Activated CD4-positive, alpha-beta memory T cell treated with anti-CD3 and anti-CD28 coated beads for 36 hours (primary cell): ENCODE measurements around the gene UBXN6. TPM values are rescaled to one million over a fixed set of nuclear protein-coding genes. Genes with fewer than 3 reads are reported as not detected.

Experiments used
- CTCF ChIA-PET: fragments of 350-600 bp; sonication (Branson Sonifier 250); formaldehyde crosslinking; loops from one replicate; lab custom pipeline; 2021; ENCODE audit warnings: antibody characterized with exemption, inconsistent platforms; lab: Charles Lee
- POLR2A ChIA-PET: fragments of 350-600 bp; sonication (Branson Sonifier 250); formaldehyde crosslinking; loops from one replicate; lab custom pipeline; 2021; ENCODE audit warnings: antibody characterized with exemption; lab: Charles Lee
- DNase-seq: peaks from one replicate; pipeline ENCODE4 v3.0.0-alpha.2; 2020
- H3K27ac Mint-ChIP-seq: one replicate; pipeline ENCODE4 v1.8.0; 2021; ENCODE audit warnings: mixed read lengths
- H3K27me3 Mint-ChIP-seq: one replicate; pipeline ENCODE4 v1.8.0; 2021; ENCODE audit warnings: mixed read lengths
- H3K36me3 Mint-ChIP-seq: one replicate; pipeline ENCODE4 v1.8.0; 2021; ENCODE audit warnings: mixed read lengths
- H3K4me1 Mint-ChIP-seq: one replicate; pipeline ENCODE4 v1.8.0; 2021; ENCODE audit warnings: low read depth, mixed read lengths
- H3K4me3 Mint-ChIP-seq: one replicate; pipeline ENCODE4 v1.8.0; 2021; ENCODE audit warnings: mild to moderate bottlenecking, mixed read lengths
- H3K9me3 Mint-ChIP-seq: one replicate; pipeline ENCODE4 v1.8.0; 2021; ENCODE audit warnings: mixed read lengths
- intact Hi-C: fragments of 100-400 bp; cut with micrococcal nuclease; formaldehyde crosslinking; loops from one replicate; pipeline ENCODE4 v1.15.1; 2023
- total RNA-seq, 2 experiments: library from RNA; stranded (reverse); gene quantifications; one replicate each; pipeline ENCODE4 v1.2.3, GENCODE V29; 2021

UBXN6 gene
- total RNA-seq, 2 experiments from 2014 or later: 36.2 to 37.1 TPM

DNA sequence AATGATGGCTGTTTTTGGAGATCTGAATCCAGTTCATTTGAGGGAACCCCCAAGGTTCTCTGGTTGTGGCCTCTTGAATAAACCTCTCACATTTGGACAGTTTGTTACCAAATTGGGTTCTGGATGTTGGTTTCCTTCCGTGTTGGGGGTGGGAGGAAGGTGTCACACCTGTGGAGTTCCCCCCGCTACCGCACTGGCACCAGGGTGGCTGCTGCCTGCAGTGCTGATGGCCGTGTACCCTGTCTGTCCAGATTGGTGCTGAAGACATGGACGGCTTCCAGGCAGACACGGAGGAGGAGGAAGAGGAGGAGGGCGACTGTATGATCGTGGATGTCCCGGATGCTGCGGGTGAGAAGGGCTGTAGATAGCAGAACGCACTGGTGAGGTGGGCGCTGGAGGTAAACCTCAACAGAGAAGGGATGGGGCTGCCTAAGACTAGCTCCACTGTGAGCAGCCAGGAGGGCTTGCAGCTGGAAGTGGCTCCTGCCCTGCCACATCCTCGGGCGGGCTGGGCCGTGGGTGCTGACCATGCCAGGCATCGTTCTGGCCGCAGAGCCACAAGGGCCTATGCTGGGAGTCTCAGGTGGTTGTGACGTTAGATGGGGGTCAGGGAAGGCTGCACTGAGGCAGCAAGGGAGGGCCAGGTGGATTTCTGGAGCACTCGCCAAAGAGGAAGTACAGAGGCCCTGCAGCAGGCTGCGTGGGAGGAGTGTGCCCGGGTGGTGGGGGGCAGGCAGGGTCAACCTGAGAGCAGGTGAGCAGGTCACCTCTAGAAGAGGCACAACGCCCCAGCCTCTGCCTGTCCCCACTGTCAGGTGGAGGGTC is 15.4 kb downstream of the UBXN6 start:
- ChIA-PET CTCF (no interaction called here), POLR2A (no interaction called here)
- H3K27me3 Mint-ChIP-seq: no peaks in the 10 kb centered on the region
- H3K9me3 Mint-ChIP-seq: no peaks in the 10 kb centered on the region
- H3K27ac Mint-ChIP-seq: peak overlapping the region; percentile 33
- no peak for DNase-seq
- no peak overlapping the region for H3K4me3 Mint-ChIP-seq
- H3K4me1 Mint-ChIP-seq: peaks cover 6% of the 10 kb centered on the region
- intact Hi-C loops: no loop called here
- H3K36me3 Mint-ChIP-seq: peaks cover 24% of the 10 kb centered on the region

DNA sequence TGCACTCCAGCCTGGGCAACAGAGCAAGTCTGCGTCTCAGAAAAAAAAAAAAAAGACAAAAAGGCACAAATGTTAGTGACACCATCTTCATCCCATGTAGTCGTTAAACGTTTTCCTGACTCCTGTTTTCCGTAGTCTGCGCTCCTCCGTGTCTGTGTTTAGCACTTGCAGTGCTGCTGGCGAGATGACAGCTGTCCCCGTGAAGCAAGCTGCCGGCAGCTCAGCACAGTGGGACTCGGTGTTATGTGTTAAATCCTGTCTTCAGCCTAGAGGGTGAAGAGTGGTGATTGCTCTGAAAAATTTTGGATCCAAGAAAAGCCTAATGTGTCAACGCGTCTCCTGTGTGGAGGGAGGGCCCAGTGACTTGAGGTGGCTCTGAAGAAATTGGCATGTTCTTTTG is 18.4 kb downstream of the UBXN6 start:
- intact Hi-C loops: no loop called here
- ChIA-PET CTCF (interaction anchor here (0.7 kb wide), 1 partner anchor 85 kb away, joined by 3 read pairs; no protein-coding TSS in a partner anchor), POLR2A (interaction anchor here (0.9 kb wide), 1 partner anchor 32 kb away, joined by 6 read pairs; no protein-coding TSS in a partner anchor)
- peaks cover 6% of the 10 kb centered on the region for H3K4me1 Mint-ChIP-seq
- H3K27ac Mint-ChIP-seq: no peak overlapping the region
- peaks cover 30% of the 10 kb centered on the region for H3K36me3 Mint-ChIP-seq
- no peaks in the 10 kb centered on the region for H3K27me3 Mint-ChIP-seq
- no peak overlapping the region for H3K4me3 Mint-ChIP-seq
- no peak for DNase-seq
- H3K9me3 Mint-ChIP-seq: no peaks in the 10 kb centered on the region

DNA sequence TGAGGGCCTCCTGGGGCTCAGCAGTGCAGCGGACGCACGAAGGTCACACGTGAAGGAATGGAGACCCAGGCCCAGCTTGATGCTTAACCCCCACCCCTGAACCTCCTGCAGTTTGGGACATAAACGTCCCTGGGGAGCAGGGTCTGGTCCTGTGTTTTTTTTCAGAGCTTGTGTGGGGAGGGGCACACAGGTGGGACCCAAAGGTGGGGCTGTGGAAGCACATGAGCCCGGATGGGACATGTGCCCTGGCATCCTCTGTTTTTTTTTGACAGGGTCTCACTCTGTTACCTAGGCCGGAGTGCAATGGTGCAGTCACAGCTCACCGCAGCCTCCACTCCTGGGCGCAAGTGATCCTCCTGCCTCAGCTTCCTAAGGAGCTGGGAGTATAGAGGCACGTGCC is 20.5 kb downstream of the UBXN6 start:
- CTCF ChIA-PET: no interaction called here
- POLR2A ChIA-PET: no interaction called here
- intact Hi-C loops: no loop called here
- DNase-seq: no peak
- Mint-ChIP-seq H3K4me1 (peaks cover 3% of the 10 kb centered on the region), H3K36me3 (peaks cover 31% of the 10 kb centered on the region), H3K9me3 (no peaks in the 10 kb centered on the region), H3K27me3 (no peaks in the 10 kb centered on the region), H3K4me3 (no peak overlapping the region), H3K27ac (no peak overlapping the region)

DNA sequence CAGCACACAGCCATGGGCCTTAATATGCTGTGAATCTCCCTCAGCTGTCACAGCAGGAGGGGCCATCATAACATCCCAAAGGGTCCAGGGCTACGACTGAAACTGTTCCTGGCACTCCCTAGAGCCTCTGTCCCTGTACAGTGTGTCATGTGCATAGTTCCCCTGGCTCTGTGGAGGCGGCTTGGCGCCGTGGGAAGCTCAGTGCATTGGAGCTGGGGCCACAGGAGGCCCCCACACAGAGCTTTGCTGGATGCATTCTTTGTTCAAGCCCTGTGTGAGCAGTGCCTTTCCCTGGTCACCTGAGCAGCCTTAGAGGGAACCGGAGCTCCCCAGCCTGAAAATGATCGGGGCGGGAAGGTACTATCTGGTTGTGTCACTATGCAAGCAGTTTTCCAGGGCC is 21.4 kb downstream of the UBXN6 start:
- ChIA-PET POLR2A (interaction anchor here (0.6 kb wide), 1 partner anchor 213 kb away, joined by 7 read pairs; no protein-coding TSS in a partner anchor), CTCF (no interaction called here)
- Mint-ChIP-seq H3K4me1 (no peaks in the 10 kb centered on the region), H3K36me3 (peaks cover 31% of the 10 kb centered on the region), H3K9me3 (no peaks in the 10 kb centered on the region), H3K27ac (no peak overlapping the region), H3K4me3 (no peak overlapping the region), H3K27me3 (no peaks in the 10 kb centered on the region)
- no peak for DNase-seq
- intact Hi-C loops: no loop called here

DNA sequence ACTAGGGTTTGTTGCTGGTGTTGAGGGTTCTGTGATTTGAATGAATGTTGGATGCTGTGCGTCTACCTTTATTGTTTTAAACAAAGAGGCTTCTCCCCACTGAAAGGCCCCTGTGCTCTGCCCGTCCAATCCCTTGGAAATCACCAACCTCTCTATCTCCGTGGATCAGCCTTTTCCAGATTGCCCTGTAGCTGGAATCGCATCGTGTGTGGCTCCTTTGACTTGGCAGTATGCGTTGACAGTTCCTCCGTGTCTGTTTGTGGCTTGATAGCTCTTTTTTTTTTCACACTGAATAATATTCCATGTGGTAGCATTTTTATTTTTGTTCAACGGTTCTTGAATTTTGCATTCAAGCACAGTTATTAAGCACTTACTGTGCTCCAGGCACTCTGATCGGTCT is 23.2 kb downstream of the UBXN6 start:
- DNase-seq: no peak
- CTCF ChIA-PET: interaction anchor here (0.6 kb wide), 1 partner anchor 742 kb away, joined by 4 read pairs; no protein-coding TSS in a partner anchor
- Mint-ChIP-seq H3K36me3 (peaks cover 39% of the 10 kb centered on the region), H3K27me3 (no peaks in the 10 kb centered on the region), H3K27ac (no peak overlapping the region), H3K4me1 (no peaks in the 10 kb centered on the region), H3K9me3 (no peaks in the 10 kb centered on the region), H3K4me3 (no peak overlapping the region)
- intact Hi-C loops: no loop called here
- POLR2A ChIA-PET: interaction anchor here (0.6 to 0.7 kb wide), 2 partner anchors 15 to 53 kb away, joined by 3 to 5 read pairs; no protein-coding TSS in a partner anchor

DNA sequence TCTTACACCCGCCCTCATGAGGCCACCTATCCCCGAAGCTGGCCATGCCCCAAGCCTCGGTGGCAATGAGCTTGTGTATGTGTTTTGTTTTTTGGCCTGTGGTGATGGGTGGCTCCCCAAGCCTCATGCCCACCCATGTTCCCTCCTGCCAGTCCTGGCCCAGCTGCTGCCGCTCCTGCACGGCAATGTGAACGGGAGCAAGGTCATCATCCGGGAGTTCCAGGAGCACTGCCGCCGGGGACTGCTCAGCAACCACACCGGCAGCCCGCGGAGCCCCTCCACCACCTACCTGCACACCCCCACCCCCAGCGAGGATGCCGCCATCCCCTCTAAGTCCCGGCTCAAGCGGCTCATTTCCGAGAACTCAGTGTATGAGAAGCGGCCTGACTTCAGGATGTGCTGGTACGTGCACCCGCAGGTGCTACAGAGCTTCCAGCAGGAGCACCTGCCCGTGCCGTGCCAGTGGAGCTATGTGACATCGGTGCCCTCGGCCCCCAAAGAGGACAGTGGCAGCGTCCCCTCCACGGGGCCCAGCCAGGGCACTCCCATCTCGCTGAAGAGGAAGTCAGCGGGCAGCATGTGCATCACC is 24.6 kb downstream of the UBXN6 start:
- Mint-ChIP-seq H3K9me3 (no peaks in the 10 kb centered on the region), H3K36me3 (peaks cover 41% of the 10 kb centered on the region), H3K4me1 (no peaks in the 10 kb centered on the region), H3K4me3 (no peak overlapping the region), H3K27ac (no peak overlapping the region), H3K27me3 (no peaks in the 10 kb centered on the region)
- intact Hi-C loops: no loop called here
- ChIA-PET POLR2A (no interaction called here), CTCF (no interaction called here)
- no peak for DNase-seq

DNA sequence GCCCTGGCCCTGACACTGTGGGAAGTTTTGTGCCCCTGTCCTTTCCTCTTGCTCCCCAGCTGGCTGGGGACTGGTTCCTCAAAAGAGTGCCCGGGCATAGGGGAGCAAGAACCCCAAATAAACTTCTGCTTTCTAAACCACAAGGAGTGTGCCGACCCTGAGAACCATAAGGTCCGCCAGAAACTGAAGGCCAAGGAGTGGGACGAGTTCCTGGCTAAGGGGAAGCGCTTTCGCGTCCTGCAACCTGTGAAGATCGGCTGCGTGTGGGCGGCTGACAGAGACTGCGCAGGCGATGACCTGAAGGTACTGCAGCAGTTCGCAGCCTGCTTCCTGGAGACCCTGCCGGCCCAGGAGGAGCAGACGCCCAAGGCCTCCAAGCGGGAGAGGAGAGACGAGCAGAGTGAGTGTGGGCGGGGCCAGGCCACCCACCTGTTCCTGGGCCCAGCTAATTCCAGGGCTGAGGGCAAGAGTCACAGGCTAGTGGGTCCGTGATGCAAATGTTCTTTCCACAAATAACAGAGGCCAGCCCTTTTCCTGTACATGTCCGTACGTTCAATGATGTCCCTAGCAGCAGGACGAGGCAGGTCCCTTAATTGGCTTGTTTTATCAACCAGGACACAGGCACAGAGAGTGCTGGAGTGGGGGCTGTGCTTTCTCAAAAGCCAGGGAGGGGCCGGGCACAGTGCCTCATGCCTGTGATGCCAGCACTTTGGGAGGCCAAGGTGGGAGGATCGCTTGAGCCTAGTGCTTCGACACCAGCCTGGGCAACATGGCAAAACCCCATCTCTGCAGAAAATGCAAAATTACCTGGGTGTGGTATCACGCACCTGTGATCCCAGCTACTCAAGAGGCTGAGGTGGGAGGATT is 25.6 kb downstream of the UBXN6 start:
- H3K4me1 Mint-ChIP-seq: no peaks in the 10 kb centered on the region
- no peak overlapping the region for H3K4me3 Mint-ChIP-seq
- peaks cover 39% of the 10 kb centered on the region for H3K36me3 Mint-ChIP-seq
- ChIA-PET POLR2A (no interaction called here), CTCF (no interaction called here)
- H3K9me3 Mint-ChIP-seq: no peaks in the 10 kb centered on the region
- H3K27ac Mint-ChIP-seq: no peak overlapping the region
- DNase-seq: no peak
- H3K27me3 Mint-ChIP-seq: no peaks in the 10 kb centered on the region
- intact Hi-C loops: no loop called here

DNA sequence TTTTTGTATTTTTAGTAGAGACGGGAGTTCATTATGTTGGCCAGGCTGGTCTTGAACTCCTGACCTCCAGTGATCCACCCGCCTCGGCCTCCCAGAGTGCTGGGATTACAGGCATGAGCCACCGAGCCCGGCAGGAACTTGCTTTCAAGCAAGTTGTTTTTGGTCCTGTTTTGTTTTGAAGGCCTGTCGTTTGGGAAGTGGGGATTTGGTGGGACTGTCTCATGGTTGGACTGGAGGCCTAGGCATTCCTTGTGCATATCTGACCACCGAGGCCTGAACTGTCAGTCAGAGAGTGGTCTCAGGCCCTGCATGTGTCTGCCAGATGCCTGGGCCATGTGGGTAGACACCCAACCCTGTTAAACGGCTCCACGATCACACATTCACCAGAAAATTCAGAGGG is 26.3 kb downstream of the UBXN6 start:
- H3K4me3 Mint-ChIP-seq: no peak overlapping the region
- H3K27me3 Mint-ChIP-seq: no peaks in the 10 kb centered on the region
- peaks cover 37% of the 10 kb centered on the region for H3K36me3 Mint-ChIP-seq
- ChIA-PET POLR2A (no interaction called here), CTCF (no interaction called here)
- H3K4me1 Mint-ChIP-seq: no peaks in the 10 kb centered on the region
- DNase-seq: no peak
- intact Hi-C loops: no loop called here
- no peaks in the 10 kb centered on the region for H3K9me3 Mint-ChIP-seq
- no peak overlapping the region for H3K27ac Mint-ChIP-seq

DNA sequence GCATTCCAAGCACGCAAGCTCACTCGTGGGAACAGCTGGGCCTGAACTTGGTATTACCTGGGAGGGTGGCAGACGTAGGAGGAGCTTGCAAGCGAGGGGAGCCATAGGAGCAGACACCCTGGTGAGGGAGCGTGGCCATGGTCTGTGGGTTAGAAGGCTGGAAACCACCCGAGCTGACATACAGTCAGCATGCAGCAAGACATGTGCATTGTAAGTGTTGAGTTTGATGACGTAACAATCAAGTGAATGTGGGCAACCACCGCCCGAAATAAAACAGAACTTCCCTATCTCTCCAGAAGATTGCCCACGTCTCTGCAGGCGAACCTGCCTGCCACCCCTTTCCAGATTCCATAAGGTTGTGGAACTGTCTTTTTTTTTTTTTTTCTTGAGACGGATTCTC is 26.8 kb downstream of the UBXN6 start:
- ChIA-PET CTCF (no interaction called here), POLR2A (no interaction called here)
- Mint-ChIP-seq H3K4me1 (no peaks in the 10 kb centered on the region), H3K36me3 (peaks cover 40% of the 10 kb centered on the region), H3K27ac (no peak overlapping the region), H3K9me3 (no peaks in the 10 kb centered on the region), H3K4me3 (no peak overlapping the region), H3K27me3 (no peaks in the 10 kb centered on the region)
- no peak for DNase-seq
- intact Hi-C loops: no loop called here

DNA sequence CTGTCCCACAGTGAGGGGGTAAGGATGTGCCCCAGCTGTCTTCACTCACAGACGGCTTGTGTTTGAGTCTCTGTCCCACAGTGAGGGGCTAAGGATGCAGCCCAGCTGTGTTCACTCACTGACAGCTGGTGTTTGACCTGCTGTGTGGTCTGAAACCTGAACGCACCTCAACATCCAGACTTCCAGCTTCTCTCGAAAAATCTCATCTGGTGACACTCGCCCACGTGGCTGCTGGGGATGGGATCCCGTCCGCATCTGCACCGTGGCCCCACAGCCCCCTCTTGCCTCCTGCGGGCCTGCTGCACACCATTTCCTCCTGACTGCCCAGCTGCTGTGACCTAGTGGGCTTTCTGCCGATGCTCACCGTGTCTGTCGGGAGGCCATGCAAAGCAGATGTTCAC is 27.8 kb downstream of the UBXN6 start:
- no peaks in the 10 kb centered on the region for H3K4me1 Mint-ChIP-seq
- no peaks in the 10 kb centered on the region for H3K9me3 Mint-ChIP-seq
- H3K27ac Mint-ChIP-seq: no peak overlapping the region
- ChIA-PET CTCF (no interaction called here), POLR2A (no interaction called here)
- no peak for DNase-seq
- H3K27me3 Mint-ChIP-seq: no peaks in the 10 kb centered on the region
- intact Hi-C loops: no loop called here
- H3K36me3 Mint-ChIP-seq: peaks cover 43% of the 10 kb centered on the region
- H3K4me3 Mint-ChIP-seq: peak overlapping the region; percentile 20

DNA sequence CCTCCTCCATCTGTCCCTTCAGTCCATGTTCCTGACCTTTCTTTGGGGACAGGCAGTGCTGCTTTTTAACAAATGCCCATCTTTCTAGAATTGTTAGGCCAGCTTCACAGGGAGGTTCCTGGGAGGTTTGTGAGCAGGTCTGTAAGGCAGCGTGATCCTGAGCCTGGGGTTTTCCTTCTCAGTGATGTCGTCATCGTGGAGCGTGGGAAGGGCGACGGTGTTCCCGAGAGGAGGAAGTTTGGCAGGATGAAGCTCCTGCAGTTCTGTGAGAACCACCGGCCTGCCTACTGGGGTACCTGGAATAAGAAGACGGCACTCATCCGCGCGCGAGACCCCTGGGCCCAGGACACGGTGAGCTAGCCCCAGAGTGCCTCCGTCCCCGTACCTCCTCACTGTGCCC is 28.3 kb downstream of the UBXN6 start:
- Mint-ChIP-seq H3K4me1 (no peaks in the 10 kb centered on the region), H3K27me3 (no peaks in the 10 kb centered on the region), H3K4me3 (no peak overlapping the region), H3K27ac (no peak overlapping the region), H3K36me3 (peaks cover 38% of the 10 kb centered on the region), H3K9me3 (no peaks in the 10 kb centered on the region)
- intact Hi-C loops: no loop called here
- no peak for DNase-seq
- POLR2A ChIA-PET: no interaction called here
- CTCF ChIA-PET: no interaction called here
